Peyer's patch (tissue), 4 donors: Measurements from ENCODE around the gene APLN.

ENCODE experiments used
- POLR2A ChIP-seq, 2 donors: fragments of 450-650 bp; IDR thresholded peaks; one replicate each; pipeline ENCODE4 v1.5.1; 2017; ENCODE audit warnings: antibody characterized with exemption in 2 of 2, mild to moderate bottlenecking in 2 of 2, moderate library complexity in 2 of 2
- TF ChIP-seq, protein P1 (sequence below), 6 experiments: fragments of 450-650 bp in 4 of 6; fragments of 200-600 bp in 2 of 6; sonication (generic) in 1 of 6; IDR thresholded peaks; one replicate each; pipeline ENCODE4 v1.5.1; 2017 to 2019; ENCODE audit warnings: antibody characterized with exemption in 6 of 6, mild to moderate bottlenecking in 3 of 6, moderate library complexity in 1 of 6

DNA sequence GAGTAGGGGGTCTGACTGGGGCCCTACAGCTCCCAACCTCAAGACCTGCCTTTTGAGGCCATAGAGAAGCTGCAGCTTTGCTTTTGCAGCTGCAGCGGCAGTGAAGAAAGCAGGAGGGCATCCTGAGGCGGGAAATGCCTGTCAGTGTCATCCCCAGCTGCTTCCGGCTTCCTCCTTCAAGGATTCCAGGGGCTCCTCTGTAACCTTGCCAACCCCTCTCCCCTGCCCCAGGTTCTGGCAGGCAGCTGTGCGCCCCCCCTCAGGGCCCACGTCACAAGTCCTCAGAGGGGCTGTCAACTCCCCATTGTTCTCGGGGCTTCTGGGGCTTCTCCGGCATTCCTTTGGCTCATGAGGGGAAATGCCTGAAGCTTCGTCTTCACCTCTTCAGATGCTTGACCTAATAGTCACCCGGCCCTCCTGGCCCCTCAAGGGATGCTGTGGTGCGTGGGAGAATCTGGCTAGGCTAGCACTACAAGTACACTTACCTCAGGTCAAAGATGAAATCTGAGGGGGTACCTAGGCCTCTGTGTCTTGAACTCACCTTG, 31.9 kb downstream of the APLN start:
- TF ChIP-seq, protein P1, sequence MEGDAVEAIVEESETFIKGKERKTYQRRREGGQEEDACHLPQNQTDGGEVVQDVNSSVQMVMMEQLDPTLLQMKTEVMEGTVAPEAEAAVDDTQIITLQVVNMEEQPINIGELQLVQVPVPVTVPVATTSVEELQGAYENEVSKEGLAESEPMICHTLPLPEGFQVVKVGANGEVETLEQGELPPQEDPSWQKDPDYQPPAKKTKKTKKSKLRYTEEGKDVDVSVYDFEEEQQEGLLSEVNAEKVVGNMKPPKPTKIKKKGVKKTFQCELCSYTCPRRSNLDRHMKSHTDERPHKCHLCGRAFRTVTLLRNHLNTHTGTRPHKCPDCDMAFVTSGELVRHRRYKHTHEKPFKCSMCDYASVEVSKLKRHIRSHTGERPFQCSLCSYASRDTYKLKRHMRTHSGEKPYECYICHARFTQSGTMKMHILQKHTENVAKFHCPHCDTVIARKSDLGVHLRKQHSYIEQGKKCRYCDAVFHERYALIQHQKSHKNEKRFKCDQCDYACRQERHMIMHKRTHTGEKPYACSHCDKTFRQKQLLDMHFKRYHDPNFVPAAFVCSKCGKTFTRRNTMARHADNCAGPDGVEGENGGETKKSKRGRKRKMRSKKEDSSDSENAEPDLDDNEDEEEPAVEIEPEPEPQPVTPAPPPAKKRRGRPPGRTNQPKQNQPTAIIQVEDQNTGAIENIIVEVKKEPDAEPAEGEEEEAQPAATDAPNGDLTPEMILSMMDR (IDR thresholded peaks at IDR 0.05): no peak
- no peak for TF ChIP-seq POLR2A (IDR thresholded peaks at IDR 0.05)
